Loucy (cell line): Measurements from ENCODE around the gene ADGRL1.
A peak's percentile ranks its signal among the peaks of the same experiment; 100 is the strongest.

Source experiments
- H2AFZ ChIP-seq: fragments of 200-600 bp; sonication (generic); 2 replicates; pipeline ENCODE4 v1.6.0; 2016; ENCODE audit warnings: antibody characterized with exemption, mild to moderate bottlenecking, low read length, moderate library complexity
- H3F3A ChIP-seq: fragments of 200-600 bp; 2 replicates; pipeline ENCODE4 v1.6.0; 2016; ENCODE audit warnings: antibody characterized with exemption, low read depth, mild to moderate bottlenecking
- H3K27me3 ChIP-seq: fragments of 200-600 bp; sonication (generic); 2 replicates; pipeline ENCODE4 v1.6.1; 2014; ENCODE audit warnings: low read length, mild to moderate bottlenecking; ENCODE audit not compliant: insufficient read depth, poor library complexity, severe bottlenecking
- H3K36me3 ChIP-seq: fragments of 200-600 bp; sonication (generic); 2 replicates; pipeline ENCODE4 v1.6.1; 2016; ENCODE audit warnings: low read length; ENCODE audit not compliant: insufficient read depth
- H3K4me1 ChIP-seq: fragments of 200-600 bp; sonication (generic); 2 replicates; pipeline ENCODE4 v1.5.1; 2014; ENCODE audit warnings: low read length, mild to moderate bottlenecking; ENCODE audit not compliant: insufficient read depth, poor library complexity, severe bottlenecking
- H3K4me2 ChIP-seq: fragments of 200-600 bp; sonication (generic); 2 replicates; pipeline ENCODE4 v1.6.0; 2014; ENCODE audit warnings: antibody characterized with exemption, low read length, low read depth, mild to moderate bottlenecking; ENCODE audit not compliant: poor library complexity, severe bottlenecking
- H3K4me3 ChIP-seq: fragments of 200-600 bp; sonication (generic); 2 replicates; pipeline ENCODE4 v1.5.1; 2014; ENCODE audit warnings: low read length, mild to moderate bottlenecking, mixed read lengths; ENCODE audit not compliant: poor library complexity, severe bottlenecking
- H3K79me2 ChIP-seq: fragments of 200-600 bp; sonication (generic); 2 replicates; pipeline ENCODE4 v1.6.1; 2014; ENCODE audit warnings: low read length; ENCODE audit not compliant: insufficient read depth
- H3K9ac ChIP-seq: fragments of 200-600 bp; sonication (generic); 2 replicates; pipeline ENCODE4 v1.6.0; 2014; ENCODE audit warnings: mild to moderate bottlenecking, low read depth, low read length, moderate library complexity; ENCODE audit not compliant: poor library complexity, severe bottlenecking
- H3K9me2 ChIP-seq: fragments of 200-600 bp; sonication (generic); replicated peaks from 2 replicates; pipeline ENCODE4 v1.6.1; 2016; ENCODE audit warnings: low read depth, low read length, mixed read lengths
- H3K9me3 ChIP-seq: fragments of 200-600 bp; sonication (generic); 2 replicates; pipeline ENCODE4 v1.6.1; 2014; ENCODE audit warnings: mild to moderate bottlenecking, antibody characterized with exemption, low read length, low read depth; ENCODE audit not compliant: insufficient read depth
- H4K20me1 ChIP-seq: fragments of 200-600 bp; sonication (generic); 2 replicates; pipeline ENCODE4 v1.6.0; 2014; ENCODE audit warnings: antibody characterized with exemption, low read length, mild to moderate bottlenecking; ENCODE audit not compliant: insufficient read depth, poor library complexity, severe bottlenecking
- EZH2phosphoT487 ChIP-seq: fragments of 200-600 bp; IDR thresholded peaks from 2 replicates; pipeline ENCODE4 v1.6.1; 2018; ENCODE audit warnings: antibody characterized with exemption, mild to moderate bottlenecking, moderate library complexity, borderline replicate concordance
- TF ChIP-seq, protein P1 (sequence below): fragments of 200-600 bp; sonication (generic); conservative IDR thresholded peaks from 2 replicates; pipeline ENCODE4 v1.5.1; 2014; ENCODE audit warnings: mild to moderate bottlenecking, antibody characterized with exemption, low read length

ADGRL1 gene

GRCh38 chr19:14120497-14120780, 85.5 kb downstream of the ADGRL1 start:
- no peaks in the 10 kb centered on the region for H3K9me3 ChIP-seq
- no peak for TF ChIP-seq EZH2phosphoT487
- TF ChIP-seq, protein P1, sequence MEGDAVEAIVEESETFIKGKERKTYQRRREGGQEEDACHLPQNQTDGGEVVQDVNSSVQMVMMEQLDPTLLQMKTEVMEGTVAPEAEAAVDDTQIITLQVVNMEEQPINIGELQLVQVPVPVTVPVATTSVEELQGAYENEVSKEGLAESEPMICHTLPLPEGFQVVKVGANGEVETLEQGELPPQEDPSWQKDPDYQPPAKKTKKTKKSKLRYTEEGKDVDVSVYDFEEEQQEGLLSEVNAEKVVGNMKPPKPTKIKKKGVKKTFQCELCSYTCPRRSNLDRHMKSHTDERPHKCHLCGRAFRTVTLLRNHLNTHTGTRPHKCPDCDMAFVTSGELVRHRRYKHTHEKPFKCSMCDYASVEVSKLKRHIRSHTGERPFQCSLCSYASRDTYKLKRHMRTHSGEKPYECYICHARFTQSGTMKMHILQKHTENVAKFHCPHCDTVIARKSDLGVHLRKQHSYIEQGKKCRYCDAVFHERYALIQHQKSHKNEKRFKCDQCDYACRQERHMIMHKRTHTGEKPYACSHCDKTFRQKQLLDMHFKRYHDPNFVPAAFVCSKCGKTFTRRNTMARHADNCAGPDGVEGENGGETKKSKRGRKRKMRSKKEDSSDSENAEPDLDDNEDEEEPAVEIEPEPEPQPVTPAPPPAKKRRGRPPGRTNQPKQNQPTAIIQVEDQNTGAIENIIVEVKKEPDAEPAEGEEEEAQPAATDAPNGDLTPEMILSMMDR: no peak

DNA sequence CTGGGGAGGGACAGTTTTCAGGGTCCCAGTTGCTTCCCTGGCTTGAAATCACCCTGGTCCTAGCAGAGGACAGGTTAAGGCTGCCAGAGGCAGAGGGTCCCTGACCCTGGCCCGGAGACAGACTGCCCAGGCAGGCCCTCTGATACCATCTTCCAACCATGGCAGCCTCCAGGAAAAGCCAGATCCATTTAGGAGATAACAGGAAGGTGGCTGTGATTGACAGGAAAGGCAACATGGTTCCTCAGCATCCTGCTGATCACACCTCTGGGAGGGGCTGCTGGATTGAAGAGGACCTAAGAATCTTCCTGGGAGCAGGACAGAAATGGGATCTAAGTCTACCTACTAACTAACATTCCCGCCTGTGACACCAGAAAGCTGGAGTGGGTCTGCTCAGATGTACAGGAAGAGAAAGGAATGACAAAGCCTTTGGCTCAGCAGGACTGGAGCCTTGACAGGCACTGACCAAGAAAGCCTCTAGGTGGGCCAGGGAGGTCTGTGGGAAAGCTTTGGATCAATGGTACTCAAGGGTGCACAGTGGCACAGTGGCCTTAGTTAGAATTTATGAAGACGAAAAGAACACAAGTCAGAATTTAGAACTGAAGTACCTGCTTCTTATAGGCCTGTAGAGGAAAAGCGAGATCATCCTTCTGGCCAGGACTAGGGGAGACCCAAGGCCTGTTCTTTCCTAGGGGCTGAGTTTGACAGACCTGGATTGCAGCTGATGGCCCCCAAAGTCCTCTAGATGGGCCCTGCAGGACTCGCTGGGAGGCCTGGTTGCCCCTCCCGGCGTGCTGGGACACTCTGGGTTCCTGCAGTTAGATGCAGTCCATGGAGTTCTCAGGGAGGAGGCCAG, 86.1 kb downstream of the ADGRL1 start:
- Histone ChIP-seq H3K27me3 (no peaks in the 10 kb centered on the region), H3K4me3 (no peak overlapping the region), H3K9me2 (no peaks in the 10 kb centered on the region), H3K9ac (no peak overlapping the region), H3K36me3 (no peaks in the 10 kb centered on the region; the same call in 1 of the 2 replicates), H3K9me3 (no peaks in the 10 kb centered on the region), H3K4me2 (no peak overlapping the region), H3K79me2 (peaks cover 24% of the 10 kb centered on the region; the same call in 1 of the 2 replicates), H2AFZ (no peak overlapping the region), H3K4me1 (peaks cover 33% of the 10 kb centered on the region), H4K20me1 (peaks cover 17% of the 10 kb centered on the region), H3F3A (no peaks in the 10 kb centered on the region; the same call in 1 of the 2 replicates)
- TF ChIP-seq, protein P1: no peak
- no peak for TF ChIP-seq EZH2phosphoT487

More at GRCh38 chr19:14120497-14120780, 85.5 kb downstream of the ADGRL1 start:
- Histone ChIP-seq H3K36me3 (no peaks in the 10 kb centered on the region; the same call in 1 of the 2 replicates), H3K79me2 (peaks cover 23% of the 10 kb centered on the region; the same call in 1 of the 2 replicates), H4K20me1 (peaks cover 13% of the 10 kb centered on the region), H3K9ac (no peak overlapping the region), H3K9me2 (no peaks in the 10 kb centered on the region), H3K4me1 (peaks cover 28% of the 10 kb centered on the region), H3K4me2 (no peak overlapping the region), H2AFZ (no peak overlapping the region), H3K4me3 (no peak overlapping the region), H3K27me3 (no peaks in the 10 kb centered on the region), H3F3A (no peaks in the 10 kb centered on the region; the same call in 1 of the 2 replicates)

- Histone ChIP-seq H3K4me2 (peak overlapping the region; percentile 86), H3F3A (no peaks in the 10 kb centered on the region; the same call in 1 of the 2 replicates), H2AFZ (no peak overlapping the region), H3K27me3 (no peaks in the 10 kb centered on the region), H3K9me3 (no peaks in the 10 kb centered on the region), H3K9ac (peak overlapping the region; percentile 72), H3K4me1 (peaks cover 38% of the 10 kb centered on the region), H3K79me2 (peaks cover 28% of the 10 kb centered on the region; the same call in 1 of the 2 replicates), H4K20me1 (peaks cover 18% of the 10 kb centered on the region), H3K4me3 (peak overlapping the region; percentile 81), H3K36me3 (no peaks in the 10 kb centered on the region; the same call in 1 of the 2 replicates), H3K9me2 (no peaks in the 10 kb centered on the region)
- TF ChIP-seq EZH2phosphoT487: no peak
- TF ChIP-seq, protein P1: no peak
Measured at GRCh38 chr19:14119146-14119545, 86.8 kb downstream of the ADGRL1 start.
